Measurements from ENCODE around the gene ATG9B. TPM values are rescaled to one million over a fixed set of nuclear protein-coding genes. Genes with fewer than 3 reads are reported as not detected.

The ATG9B gene
- total and polyA plus RNA-seq, 2 experiments from 2014 or later, result 0.80 to 2.4 TPM

DNA sequence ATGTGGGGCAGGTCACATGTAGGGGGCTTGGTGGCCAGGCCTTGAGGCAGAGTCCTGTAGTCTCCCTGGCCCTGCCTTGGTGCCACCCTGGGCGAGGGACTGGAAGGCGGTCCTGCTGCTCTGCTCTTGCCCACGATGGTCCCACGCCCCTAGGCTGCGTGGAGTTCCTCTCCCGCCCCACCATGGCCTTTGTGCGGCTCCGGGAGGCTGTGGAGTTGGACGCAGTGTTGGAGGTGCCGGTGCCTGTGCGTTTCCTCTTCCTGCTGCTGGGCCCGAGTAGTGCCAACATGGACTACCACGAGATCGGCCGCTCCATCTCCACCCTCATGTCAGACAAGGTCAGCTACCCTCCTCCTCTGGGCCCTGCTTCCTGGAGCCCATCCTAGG lies 46.3 kb upstream of the ATG9B start:
- H3K36me3 ChIP-seq (replicated peaks; ENCODE audit: insufficient read depth, low read depth), result no peaks in the 10 kb centered on the region
- H3K79me2 ChIP-seq, result peaks cover 4% of the 10 kb centered on the region
- TF ChIP-seq, protein P1, sequence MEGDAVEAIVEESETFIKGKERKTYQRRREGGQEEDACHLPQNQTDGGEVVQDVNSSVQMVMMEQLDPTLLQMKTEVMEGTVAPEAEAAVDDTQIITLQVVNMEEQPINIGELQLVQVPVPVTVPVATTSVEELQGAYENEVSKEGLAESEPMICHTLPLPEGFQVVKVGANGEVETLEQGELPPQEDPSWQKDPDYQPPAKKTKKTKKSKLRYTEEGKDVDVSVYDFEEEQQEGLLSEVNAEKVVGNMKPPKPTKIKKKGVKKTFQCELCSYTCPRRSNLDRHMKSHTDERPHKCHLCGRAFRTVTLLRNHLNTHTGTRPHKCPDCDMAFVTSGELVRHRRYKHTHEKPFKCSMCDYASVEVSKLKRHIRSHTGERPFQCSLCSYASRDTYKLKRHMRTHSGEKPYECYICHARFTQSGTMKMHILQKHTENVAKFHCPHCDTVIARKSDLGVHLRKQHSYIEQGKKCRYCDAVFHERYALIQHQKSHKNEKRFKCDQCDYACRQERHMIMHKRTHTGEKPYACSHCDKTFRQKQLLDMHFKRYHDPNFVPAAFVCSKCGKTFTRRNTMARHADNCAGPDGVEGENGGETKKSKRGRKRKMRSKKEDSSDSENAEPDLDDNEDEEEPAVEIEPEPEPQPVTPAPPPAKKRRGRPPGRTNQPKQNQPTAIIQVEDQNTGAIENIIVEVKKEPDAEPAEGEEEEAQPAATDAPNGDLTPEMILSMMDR (IDR thresholded peaks at IDR 0.05; ENCODE audit: poor library complexity), result no peak
- TF ChIP-seq EZH2phosphoT487 (IDR thresholded peaks at IDR 0.05; ENCODE audit: low read depth, severe bottlenecking, unreplicated experiment) (no peak), EZH2 (IDR thresholded peaks at IDR 0.05; ENCODE audit: borderline replicate concordance) (no peak)
- H3K9me2 ChIP-seq (replicated peaks; ENCODE audit: insufficient read depth), result no peaks in the 10 kb centered on the region
- WGBS (ENCODE audit: low lambda C conversion rate, missing lambda C conversion rate), result 94% methylated on average over 15 of the region's 15 CpGs
- H3K27ac ChIP-seq, result no peak overlapping the region
- no peaks in the 10 kb centered on the region for H3K4me1 ChIP-seq (ENCODE audit: insufficient read depth)
- no peaks in the 10 kb centered on the region for H3K9me3 ChIP-seq (ENCODE audit: low read depth)
- H3K4me3 ChIP-seq, result no peak overlapping the region
- H3K27me3 ChIP-seq, result no peaks in the 10 kb centered on the region
- H3K4me2 ChIP-seq, result no peak overlapping the region
- peaks cover 2% of the 10 kb centered on the region for H4K20me1 ChIP-seq (ENCODE audit: insufficient read depth, poor library complexity, severe bottlenecking)
- H2AFZ ChIP-seq, result no peak overlapping the region
- no peak for DNase-seq (ENCODE audit: low spot score)

DNA sequence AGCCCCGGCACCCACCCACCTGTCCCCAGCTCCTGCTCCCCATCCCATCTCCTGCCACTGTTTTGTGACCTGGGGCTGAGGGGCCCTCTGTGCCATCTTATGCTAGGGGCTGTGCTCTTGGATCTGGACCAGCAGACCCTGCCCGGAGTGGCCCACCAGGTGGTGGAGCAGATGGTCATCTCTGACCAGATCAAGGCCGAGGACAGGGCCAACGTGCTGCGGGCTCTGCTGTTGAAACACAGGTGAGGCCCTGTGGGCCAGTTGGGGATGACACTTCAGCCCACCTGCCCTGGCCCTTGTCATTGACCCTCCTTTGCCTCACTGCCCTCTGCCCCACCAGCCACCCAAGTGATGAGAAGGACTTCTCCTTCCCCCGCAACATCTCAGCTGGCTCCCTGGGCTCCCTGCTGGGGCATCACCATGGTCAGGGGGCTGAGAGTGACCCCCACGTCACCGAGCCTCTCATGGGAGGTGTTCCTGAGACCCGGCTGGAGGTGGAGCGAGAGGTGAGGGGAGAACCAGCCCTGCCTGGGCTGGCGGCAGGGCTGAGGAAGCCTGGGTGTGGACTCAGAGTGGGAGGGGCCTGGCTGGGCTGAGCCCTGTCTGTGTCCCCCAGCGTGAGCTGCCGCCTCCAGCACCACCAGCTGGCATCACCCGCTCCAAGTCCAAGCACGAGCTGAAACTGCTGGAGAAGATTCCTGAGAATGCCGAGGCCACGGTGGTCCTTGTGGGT lies 45.7 kb upstream of the ATG9B start:
- TF ChIP-seq, protein P1 (IDR thresholded peaks at IDR 0.05; ENCODE audit: poor library complexity), result no peak
- no peak for TF ChIP-seq EZH2 (IDR thresholded peaks at IDR 0.05; ENCODE audit: borderline replicate concordance)
- no peak for TF ChIP-seq EZH2phosphoT487 (IDR thresholded peaks at IDR 0.05; ENCODE audit: low read depth, severe bottlenecking, unreplicated experiment)
- Histone ChIP-seq H3K79me2 (peaks cover 9% of the 10 kb centered on the region), H3K27me3 (no peaks in the 10 kb centered on the region), H3K4me3 (no peak overlapping the region), H2AFZ (no peak overlapping the region), H3K4me1 (ENCODE audit: insufficient read depth) (no peaks in the 10 kb centered on the region), H3K9me3 (ENCODE audit: low read depth) (no peaks in the 10 kb centered on the region), H3K4me2 (no peak overlapping the region), H3K27ac (no peak overlapping the region), H3K9me2 (replicated peaks; ENCODE audit: insufficient read depth) (no peaks in the 10 kb centered on the region), H4K20me1 (ENCODE audit: insufficient read depth, poor library complexity, severe bottlenecking) (peaks cover 2% of the 10 kb centered on the region), H3K36me3 (replicated peaks; ENCODE audit: insufficient read depth, low read depth) (no peaks in the 10 kb centered on the region)
- WGBS (ENCODE audit: low lambda C conversion rate, missing lambda C conversion rate), result 98% methylated on average over 17 of the region's 17 CpGs
- DNase-seq (ENCODE audit: low spot score), result no peak

DNA sequence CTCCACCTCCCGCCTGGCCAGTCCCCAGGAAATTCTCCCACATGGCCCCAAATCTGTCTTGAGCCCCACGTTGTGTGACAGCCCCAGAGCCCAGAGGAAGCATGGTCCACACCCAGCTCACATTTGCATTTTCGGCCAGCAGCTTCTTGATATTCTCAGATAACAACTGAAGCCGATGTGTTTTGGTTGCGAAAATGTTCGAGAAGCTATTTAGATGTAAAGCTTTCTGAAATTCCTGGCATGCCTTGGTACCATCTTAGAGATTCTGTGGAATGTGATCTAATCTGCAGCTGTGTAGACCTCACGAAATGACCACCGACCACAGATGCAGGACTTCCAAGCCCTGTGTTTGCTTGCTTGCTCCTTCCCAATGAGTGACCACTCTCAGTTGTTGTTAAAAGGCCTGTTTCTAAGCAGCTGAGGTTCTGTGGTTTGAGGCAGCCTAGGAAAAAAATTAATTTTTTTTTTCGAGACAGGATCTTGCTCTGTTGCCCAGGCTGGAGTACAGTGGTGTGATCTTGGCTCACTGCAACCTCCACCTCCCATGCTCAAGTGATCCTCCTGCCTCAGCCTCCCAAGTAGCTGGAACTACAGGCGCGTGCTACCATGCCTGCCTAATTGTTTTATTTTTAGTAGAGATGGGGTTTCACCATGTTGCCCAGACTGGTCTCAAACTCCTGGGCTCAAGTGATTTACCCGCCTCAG lies 43.9 kb upstream of the ATG9B start:
- Histone ChIP-seq H3K27me3 (no peaks in the 10 kb centered on the region), H3K4me2 (no peak overlapping the region), H3K9me2 (replicated peaks; ENCODE audit: insufficient read depth) (no peaks in the 10 kb centered on the region), H2AFZ (no peak overlapping the region), H3K79me2 (peaks cover 25% of the 10 kb centered on the region), H4K20me1 (ENCODE audit: insufficient read depth, poor library complexity, severe bottlenecking) (peaks cover 17% of the 10 kb centered on the region), H3K36me3 (replicated peaks; ENCODE audit: insufficient read depth, low read depth) (no peaks in the 10 kb centered on the region), H3K27ac (no peak overlapping the region), H3K4me3 (no peak overlapping the region), H3K4me1 (ENCODE audit: insufficient read depth) (peaks cover 5% of the 10 kb centered on the region), H3K9me3 (ENCODE audit: low read depth) (no peaks in the 10 kb centered on the region)
- DNase-seq (ENCODE audit: low spot score), result no peak
- WGBS (ENCODE audit: low lambda C conversion rate, missing lambda C conversion rate), result 73% methylated on average over 12 of the region's 12 CpGs
- TF ChIP-seq EZH2 (IDR thresholded peaks at IDR 0.05; ENCODE audit: borderline replicate concordance), result no peak
- no peak for TF ChIP-seq EZH2phosphoT487 (IDR thresholded peaks at IDR 0.05; ENCODE audit: low read depth, severe bottlenecking, unreplicated experiment)
- TF ChIP-seq, protein P1 (IDR thresholded peaks at IDR 0.05; ENCODE audit: poor library complexity), result no peak
